H1 (cell line): ENCODE measurements around the gene GLIPR1. TPM values are rescaled to one million over a fixed set of nuclear protein-coding genes. Genes with fewer than 3 reads are reported as not detected.

Experiments
- polyA plus RNA-seq, 7 experiments: library from polyadenylated mRNA; depleted of rRNA in 3 of 7; stranded (reverse) in 5 of 7; unstranded in 2 of 7; fragments of >200 nt in 5 of 7; fragments of 200-250 nt in 2 of 7; gene quantifications; 1 replicate in 5 of 7; 2 replicates in 1 of 7; 4 replicates in 1 of 7; pipeline versions ENCODE4 v1.2.1 to v1.2.3, GENCODE V29; 2011 to 2013; ENCODE audit warnings: missing spikeins in 2 of 7, mixed read lengths in 2 of 7
- total RNA-seq: library from RNA; stranded (reverse); fragmentation: NEBNext Ultra II Directional; extraction: Animal tissue kit (Norgen Biotek cat#: 25700); gene quantifications from 2 replicates; pipeline ENCODE4 v1.2.1, GENCODE V29; 2021
- TF ChIP-seq, protein P1 (sequence below): fragments of 300-600 bp; sonication (generic); IDR thresholded peaks from 2 replicates; pipeline ENCODE4 v1.7.1; 2012; ENCODE audit warnings: low read length, moderate library complexity, mild to moderate bottlenecking, inconsistent platforms; ENCODE audit not compliant: insufficient replicate concordance

The GLIPR1 gene
- total and polyA plus RNA-seq, 2 of the 8 experiments (the other 6 are each of a cell fraction or from before 2014, with no cell fraction given) = 0.23 to 1.5 TPM

DNA sequence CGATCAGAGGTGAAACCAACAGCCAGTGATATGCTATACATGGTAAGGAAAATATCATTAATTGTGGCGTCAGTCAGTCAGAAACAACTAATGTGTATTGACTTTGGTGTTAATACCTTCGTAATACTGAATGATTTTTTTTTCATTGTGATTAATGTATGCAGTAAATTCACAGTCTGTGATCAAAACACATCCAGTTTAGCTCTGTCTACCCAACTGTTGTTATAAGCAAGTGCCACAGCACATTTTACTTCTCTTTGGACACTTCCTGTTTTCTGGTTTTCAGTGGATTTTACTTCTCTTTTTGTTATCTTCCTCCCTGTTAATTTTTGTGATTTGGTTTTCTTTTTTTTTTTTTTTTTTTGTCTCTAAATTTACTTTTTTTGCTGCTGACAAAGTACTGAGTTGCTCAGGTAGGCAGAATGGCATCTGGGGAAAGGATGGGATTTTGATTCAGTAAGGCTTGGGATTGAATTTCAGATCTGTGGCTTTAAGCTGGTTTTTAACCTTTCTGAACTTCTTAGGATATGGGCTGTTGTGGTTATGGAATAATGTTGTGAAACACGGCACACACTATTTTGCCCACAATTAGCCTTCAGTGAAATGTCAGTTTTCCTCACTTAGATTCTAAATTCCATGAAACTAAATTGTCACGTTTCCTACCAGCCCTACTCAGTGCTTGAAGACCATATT, 604 bp downstream of the GLIPR1 start (continued):
- TF ChIP-seq, protein P1, sequence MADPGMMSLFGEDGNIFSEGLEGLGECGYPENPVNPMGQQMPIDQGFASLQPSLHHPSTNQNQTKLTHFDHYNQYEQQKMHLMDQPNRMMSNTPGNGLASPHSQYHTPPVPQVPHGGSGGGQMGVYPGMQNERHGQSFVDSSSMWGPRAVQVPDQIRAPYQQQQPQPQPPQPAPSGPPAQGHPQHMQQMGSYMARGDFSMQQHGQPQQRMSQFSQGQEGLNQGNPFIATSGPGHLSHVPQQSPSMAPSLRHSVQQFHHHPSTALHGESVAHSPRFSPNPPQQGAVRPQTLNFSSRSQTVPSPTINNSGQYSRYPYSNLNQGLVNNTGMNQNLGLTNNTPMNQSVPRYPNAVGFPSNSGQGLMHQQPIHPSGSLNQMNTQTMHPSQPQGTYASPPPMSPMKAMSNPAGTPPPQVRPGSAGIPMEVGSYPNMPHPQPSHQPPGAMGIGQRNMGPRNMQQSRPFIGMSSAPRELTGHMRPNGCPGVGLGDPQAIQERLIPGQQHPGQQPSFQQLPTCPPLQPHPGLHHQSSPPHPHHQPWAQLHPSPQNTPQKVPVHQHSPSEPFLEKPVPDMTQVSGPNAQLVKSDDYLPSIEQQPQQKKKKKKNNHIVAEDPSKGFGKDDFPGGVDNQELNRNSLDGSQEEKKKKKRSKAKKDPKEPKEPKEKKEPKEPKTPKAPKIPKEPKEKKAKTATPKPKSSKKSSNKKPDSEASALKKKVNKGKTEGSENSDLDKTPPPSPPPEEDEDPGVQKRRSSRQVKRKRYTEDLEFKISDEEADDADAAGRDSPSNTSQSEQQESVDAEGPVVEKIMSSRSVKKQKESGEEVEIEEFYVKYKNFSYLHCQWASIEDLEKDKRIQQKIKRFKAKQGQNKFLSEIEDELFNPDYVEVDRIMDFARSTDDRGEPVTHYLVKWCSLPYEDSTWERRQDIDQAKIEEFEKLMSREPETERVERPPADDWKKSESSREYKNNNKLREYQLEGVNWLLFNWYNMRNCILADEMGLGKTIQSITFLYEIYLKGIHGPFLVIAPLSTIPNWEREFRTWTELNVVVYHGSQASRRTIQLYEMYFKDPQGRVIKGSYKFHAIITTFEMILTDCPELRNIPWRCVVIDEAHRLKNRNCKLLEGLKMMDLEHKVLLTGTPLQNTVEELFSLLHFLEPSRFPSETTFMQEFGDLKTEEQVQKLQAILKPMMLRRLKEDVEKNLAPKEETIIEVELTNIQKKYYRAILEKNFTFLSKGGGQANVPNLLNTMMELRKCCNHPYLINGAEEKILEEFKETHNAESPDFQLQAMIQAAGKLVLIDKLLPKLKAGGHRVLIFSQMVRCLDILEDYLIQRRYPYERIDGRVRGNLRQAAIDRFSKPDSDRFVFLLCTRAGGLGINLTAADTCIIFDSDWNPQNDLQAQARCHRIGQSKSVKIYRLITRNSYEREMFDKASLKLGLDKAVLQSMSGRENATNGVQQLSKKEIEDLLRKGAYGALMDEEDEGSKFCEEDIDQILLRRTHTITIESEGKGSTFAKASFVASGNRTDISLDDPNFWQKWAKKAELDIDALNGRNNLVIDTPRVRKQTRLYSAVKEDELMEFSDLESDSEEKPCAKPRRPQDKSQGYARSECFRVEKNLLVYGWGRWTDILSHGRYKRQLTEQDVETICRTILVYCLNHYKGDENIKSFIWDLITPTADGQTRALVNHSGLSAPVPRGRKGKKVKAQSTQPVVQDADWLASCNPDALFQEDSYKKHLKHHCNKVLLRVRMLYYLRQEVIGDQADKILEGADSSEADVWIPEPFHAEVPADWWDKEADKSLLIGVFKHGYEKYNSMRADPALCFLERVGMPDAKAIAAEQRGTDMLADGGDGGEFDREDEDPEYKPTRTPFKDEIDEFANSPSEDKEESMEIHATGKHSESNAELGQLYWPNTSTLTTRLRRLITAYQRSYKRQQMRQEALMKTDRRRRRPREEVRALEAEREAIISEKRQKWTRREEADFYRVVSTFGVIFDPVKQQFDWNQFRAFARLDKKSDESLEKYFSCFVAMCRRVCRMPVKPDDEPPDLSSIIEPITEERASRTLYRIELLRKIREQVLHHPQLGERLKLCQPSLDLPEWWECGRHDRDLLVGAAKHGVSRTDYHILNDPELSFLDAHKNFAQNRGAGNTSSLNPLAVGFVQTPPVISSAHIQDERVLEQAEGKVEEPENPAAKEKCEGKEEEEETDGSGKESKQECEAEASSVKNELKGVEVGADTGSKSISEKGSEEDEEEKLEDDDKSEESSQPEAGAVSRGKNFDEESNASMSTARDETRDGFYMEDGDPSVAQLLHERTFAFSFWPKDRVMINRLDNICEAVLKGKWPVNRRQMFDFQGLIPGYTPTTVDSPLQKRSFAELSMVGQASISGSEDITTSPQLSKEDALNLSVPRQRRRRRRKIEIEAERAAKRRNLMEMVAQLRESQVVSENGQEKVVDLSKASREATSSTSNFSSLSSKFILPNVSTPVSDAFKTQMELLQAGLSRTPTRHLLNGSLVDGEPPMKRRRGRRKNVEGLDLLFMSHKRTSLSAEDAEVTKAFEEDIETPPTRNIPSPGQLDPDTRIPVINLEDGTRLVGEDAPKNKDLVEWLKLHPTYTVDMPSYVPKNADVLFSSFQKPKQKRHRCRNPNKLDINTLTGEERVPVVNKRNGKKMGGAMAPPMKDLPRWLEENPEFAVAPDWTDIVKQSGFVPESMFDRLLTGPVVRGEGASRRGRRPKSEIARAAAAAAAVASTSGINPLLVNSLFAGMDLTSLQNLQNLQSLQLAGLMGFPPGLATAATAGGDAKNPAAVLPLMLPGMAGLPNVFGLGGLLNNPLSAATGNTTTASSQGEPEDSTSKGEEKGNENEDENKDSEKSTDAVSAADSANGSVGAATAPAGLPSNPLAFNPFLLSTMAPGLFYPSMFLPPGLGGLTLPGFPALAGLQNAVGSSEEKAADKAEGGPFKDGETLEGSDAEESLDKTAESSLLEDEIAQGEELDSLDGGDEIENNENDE = no peak
